ENCODE results near the gene ARNT2.

DNA sequence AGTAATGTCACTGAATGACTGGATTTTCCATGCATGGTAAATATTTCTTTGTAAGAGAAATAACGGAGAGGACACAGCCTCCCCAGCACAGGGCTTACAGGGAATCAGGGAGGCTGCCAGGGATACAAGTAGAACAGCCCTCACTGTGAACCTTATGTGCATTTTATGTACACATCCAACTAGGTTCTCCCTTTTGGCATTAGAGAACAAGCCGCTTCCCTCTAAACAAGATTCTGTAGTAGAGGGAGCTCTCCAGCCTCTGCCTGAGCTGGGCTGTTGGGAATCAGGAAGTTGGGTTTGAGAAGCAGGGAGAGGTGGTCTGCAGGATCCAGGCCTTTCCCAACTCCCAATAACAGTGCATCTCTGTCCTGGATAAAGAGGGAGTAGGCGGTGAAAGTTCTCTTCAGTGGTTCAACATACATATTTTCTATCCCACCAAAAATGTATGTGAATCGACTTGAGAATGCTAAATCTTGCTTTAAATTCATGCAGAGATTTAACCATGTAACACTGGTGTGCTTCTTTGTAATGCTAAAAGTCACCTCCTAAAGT is 83.7 kb downstream of the ARNT2 start:
- TF ChIP-seq ZNF274 (IDR thresholded peaks at IDR 0.05; ENCODE audit: low read depth, low read length) (no peak), YY1 (IDR thresholded peaks at IDR 0.05; ENCODE audit: insufficient read depth, insufficient read length) (no peak), SUZ12 (IDR thresholded peaks at IDR 0.05; ENCODE audit: extremely low read depth, insufficient read depth, insufficient read length) (no peak)

Measured in NT2/D1 (cell line).